Activated CD4-positive, CD25-positive, alpha-beta regulatory T cell treated with anti-CD3 and anti-CD28 coated beads, Interleukin-2, amount 50 U/mL, for 72 hours (primary cell): ENCODE results near the gene FOXB1.

Source experiments
- DNase-seq: peaks from one replicate; pipeline ENCODE4 v3.0.0; 2021

The FOXB1 gene

GRCh38 chr15:59999612-60000112, 4.4 kb upstream of the FOXB1 start:
- no peak for DNase-seq

- DNase-seq = no peak
Measured at GRCh38 chr15:60000113-60000823, 3.8 kb upstream of the FOXB1 start.

GRCh38 chr15:60000824-60001609, 3.1 kb upstream of the FOXB1 start:
- DNase-seq = no peak

GRCh38 chr15:60001610-60002527, 2.2 kb upstream of the FOXB1 start:
- DNase-seq = no peak

GRCh38 chr15:60002528-60003218, 1.4 kb upstream of the FOXB1 start:
- no peak for DNase-seq

GRCh38 chr15:60003243-60004008, 685 bp upstream of the FOXB1 start:
- DNase-seq = no peak

GRCh38 chr15:60004846-60005351, 788 bp downstream of the FOXB1 start:
- DNase-seq = no peak

- DNase-seq = no peak
Measured at GRCh38 chr15:60005352-60006202, 1.5 kb downstream of the FOXB1 start.

- peak; percentile 41 for DNase-seq
Measured at GRCh38 chr15:60006203-60006862, 2.2 kb downstream of the FOXB1 start.

GRCh38 chr15:60006873-60007272, 2.8 kb downstream of the FOXB1 start:
- no peak for DNase-seq

- no peak for DNase-seq
Measured at GRCh38 chr15:60009124-60009960, 5.2 kb downstream of the FOXB1 start.

GRCh38 chr15:60009980-60010732, 6.0 kb downstream of the FOXB1 start:
- DNase-seq = no peak

- no peak for DNase-seq
Measured at GRCh38 chr15:60010858-60011257, 6.7 kb downstream of the FOXB1 start.

GRCh38 chr15:60012695-60013094, 8.6 kb downstream of the FOXB1 start:
- DNase-seq = no peak

GRCh38 chr15:60017538-60018520, 13.7 kb downstream of the FOXB1 start:
- no peak for DNase-seq

- no peak for DNase-seq
Measured at GRCh38 chr15:60020736-60021135, 16.6 kb downstream of the FOXB1 start.
